HCT116 (cell line): ENCODE results near the gene OPRPN. TPM values are rescaled to one million over a fixed set of nuclear protein-coding genes. Genes with fewer than 3 reads are reported as not detected.

ENCODE experiments used
- ATAC-seq: fragments of 200-7000 bp; cut with Tn5 transposase; 2 replicates; pipeline ENCODE4 v1.9.1; 2020; ENCODE audit warnings: mild to moderate bottlenecking, moderate library complexity
- BruUV-seq: library from RNA; stranded (reverse); fragments of 400-500 nt; replicated peaks from 2 replicates; lab custom pipeline; 2021; lab: Mats Ljungman, UMichigan
- CTCF ChIA-PET: fragments of 300-600 bp; sonication (Branson Sonifier 250); formaldehyde crosslinking; loops from one replicate; lab custom pipeline; 2021; ENCODE audit warnings: antibody characterized with exemption; lab: Charles Lee
- POLR2A ChIA-PET: fragments of 300-600, 350-600 bp; sonication (Branson Sonifier 250); formaldehyde crosslinking; loops from one replicate; lab custom pipeline; 2021; ENCODE audit warnings: antibody characterized with exemption; lab: Charles Lee
- RAD21 ChIA-PET, 2 experiments: fragments of 300-600 bp; sonication (Branson Sonifier 250); formaldehyde crosslinking; loops; one replicate each; lab custom pipeline; 2023; ENCODE audit warnings: low total read pairs in 2 of 2; ENCODE audit not compliant: uncharacterized antibody in 2 of 2, unreplicated experiment in 2 of 2, low non-redundant PET in 1 of 2; lab: Charles Lee
- DNase-seq: peaks from one replicate; pipeline ENCODE4 v3.0.0-alpha.2; 2010; ENCODE audit warnings: low read depth, low spot score
- H2AFZ ChIP-seq: fragments of 200-600 bp; shearing (Covaris generic), sonication (generic); 2 replicates; pipeline ENCODE4 v1.6.1; 2017; ENCODE audit warnings: low read depth, mixed run types, mixed read lengths, antibody characterized with exemption, low read length; ENCODE audit not compliant: poor library complexity, severe bottlenecking
- H3K27ac ChIP-seq: 2 replicates; pipeline ENCODE4 v1.5.1; 2012; ENCODE audit warnings: low read depth, low read length
- H3K27me3 ChIP-seq: fragments of 200-600 bp; sonication (generic); 2 replicates; pipeline ENCODE4 v1.6.1; 2016; ENCODE audit warnings: mixed run types, low read length, mixed read lengths; ENCODE audit not compliant: insufficient read depth
- H3K36me3 ChIP-seq, 2 experiments: fragments of 200-500 bp in 1 of 2; fragments of 200-600 bp in 1 of 2; sonication (Bioruptor generic) in 1 of 2; sonication (generic) in 1 of 2; 2 replicates each; pipeline versions ENCODE4 v1.5.1 to v1.6.1; 2014 to 2016; ENCODE audit warnings: low read length in 2 of 2, inconsistent platforms in 1 of 2, mixed read lengths in 1 of 2, mixed run types in 1 of 2; ENCODE audit not compliant: insufficient read depth in 2 of 2, control insufficient read depth in 1 of 2
- H3K4me1 ChIP-seq, 2 experiments: fragments of 200-600 bp in 1 of 2; sonication (generic) in 1 of 2; 2 replicates each; pipeline versions ENCODE4 v1.5.1 to v1.6.1; 2012 to 2017; ENCODE audit warnings: low read length in 2 of 2, inconsistent platforms in 1 of 2, mild to moderate bottlenecking in 1 of 2, mixed read lengths in 1 of 2, mixed run types in 1 of 2, moderate library complexity in 1 of 2; ENCODE audit not compliant: insufficient read depth in 2 of 2, control insufficient read depth in 1 of 2
- H3K4me2 ChIP-seq: fragments of 200-600 bp; sonication (generic); 2 replicates; pipeline ENCODE4 v1.6.1; 2017; ENCODE audit warnings: mixed run types, low read length, mixed read lengths
- H3K4me3 ChIP-seq, 2 experiments: fragments of 200-600 bp in 1 of 2; sonication (generic) in 1 of 2; replicated peaks in 1 of 2; 2 replicates each; pipeline ENCODE4 v1.5.1; 2011 to 2016; ENCODE audit warnings: low read length in 2 of 2, control low read depth in 1 of 2, low read depth in 1 of 2, mild to moderate bottlenecking in 1 of 2, mixed read lengths in 1 of 2, mixed run types in 1 of 2
- H3K79me2 ChIP-seq: fragments of 200-600 bp; sonication (generic); 2 replicates; pipeline ENCODE4 v1.6.1; 2017; ENCODE audit warnings: mild to moderate bottlenecking, mixed run types, low read length, moderate library complexity, mixed read lengths; ENCODE audit not compliant: insufficient read depth
- H3K9ac ChIP-seq: fragments of 200-600 bp; sonication (generic); 2 replicates; pipeline ENCODE4 v1.6.1; 2016; ENCODE audit warnings: low read length, mixed read lengths
- H3K9me2 ChIP-seq: fragments of 200-600 bp; sonication (generic), shearing (Covaris generic); 2 replicates; pipeline ENCODE4 v1.6.1; 2017; ENCODE audit warnings: mixed run types, mild to moderate bottlenecking, moderate library complexity; ENCODE audit not compliant: insufficient read depth
- H3K9me3 ChIP-seq, 2 experiments: fragments of 200-500 bp in 1 of 2; fragments of 200-600 bp in 1 of 2; sonication (Bioruptor generic) in 1 of 2; sonication (generic) in 1 of 2; 2 replicates each; pipeline ENCODE4 v1.6.1; 2014 to 2017; ENCODE audit warnings: low read length in 2 of 2, mixed read lengths in 2 of 2, inconsistent platforms in 1 of 2, low read depth in 1 of 2, mild to moderate bottlenecking in 1 of 2, mixed run types in 1 of 2, moderate library complexity in 1 of 2; ENCODE audit not compliant: control insufficient read depth in 1 of 2, insufficient read depth in 1 of 2
- H4K20me1 ChIP-seq: fragments of 200-600 bp; sonication (generic), shearing (Covaris generic); 2 replicates; pipeline ENCODE4 v1.6.1; 2017; ENCODE audit warnings: mixed run types, mild to moderate bottlenecking, moderate library complexity; ENCODE audit not compliant: insufficient read depth
- CBX3 ChIP-seq: IDR thresholded peaks from 2 replicates; pipeline ENCODE4 v1.6.1; 2012; ENCODE audit warnings: low read depth
- CEBPB ChIP-seq: IDR thresholded peaks from 2 replicates; pipeline ENCODE4 v1.6.1; 2012; ENCODE audit warnings: low read depth
- EGR1 ChIP-seq: IDR thresholded peaks from 2 replicates; pipeline ENCODE4 v1.6.1; 2012; ENCODE audit warnings: low read depth
- ELF1 ChIP-seq: IDR thresholded peaks from 2 replicates; pipeline ENCODE4 v1.6.1; 2012; ENCODE audit warnings: low read depth, borderline replicate concordance
- FOSL1 ChIP-seq: IDR thresholded peaks from 2 replicates; pipeline ENCODE4 v1.6.1; 2012; ENCODE audit warnings: low read depth
- JUND ChIP-seq: IDR thresholded peaks from 2 replicates; pipeline ENCODE4 v1.6.1; 2012
- POLR2A ChIP-seq: IDR thresholded peaks from 2 replicates; pipeline ENCODE4 v1.7.0; 2011; ENCODE audit warnings: borderline replicate concordance; ENCODE audit not compliant: insufficient read depth, insufficient read length; ENCODE audit errors: extremely low read depth
- POLR2AphosphoS5 ChIP-seq: IDR thresholded peaks from 2 replicates; pipeline ENCODE4 v1.6.1; 2011; ENCODE audit warnings: mild to moderate bottlenecking, low read depth, low read length, moderate library complexity
- RAD21 ChIP-seq: IDR thresholded peaks from 2 replicates; pipeline ENCODE4 v1.6.1; 2012; ENCODE audit warnings: low read depth, mild to moderate bottlenecking
- SIN3A ChIP-seq: IDR thresholded peaks from 2 replicates; pipeline ENCODE4 v1.6.1; 2012; ENCODE audit warnings: low read depth
- ZFX ChIP-seq: fragments of 450-650 bp; IDR thresholded peaks from 2 replicates; pipeline ENCODE4 v1.6.1; 2017
- intact Hi-C: fragments of 100-400 bp; cut with micrococcal nuclease; formaldehyde crosslinking; loops from 2 replicates; pipeline ENCODE4 v1.10.0; 2022
- total RNA-seq: library from RNA; stranded (reverse); gene quantifications from one replicate; pipeline ENCODE4 v1.2.1, GENCODE V29; 2021; ENCODE audit not compliant: unreplicated experiment
- TF ChIP-seq, protein P1 (sequence below): IDR thresholded peaks from 2 replicates; pipeline ENCODE4 v1.6.1; 2012; ENCODE audit warnings: low read depth
- TF ChIP-seq, protein P2 (sequence below): IDR thresholded peaks from 2 replicates; pipeline ENCODE4 v1.6.1; 2012
- TF ChIP-seq, protein P3 (sequence below), 3 experiments: fragments of 200-600 bp in 1 of 3; sonication (generic) in 1 of 3; IDR thresholded peaks in 2 of 3; conservative IDR thresholded peaks in 1 of 3; 2 replicates each; pipeline ENCODE4 v1.5.1; 2012 to 2017; ENCODE audit warnings: low read depth in 2 of 3, low read length in 2 of 3, antibody characterized with exemption in 1 of 3, borderline replicate concordance in 1 of 3, control low read depth in 1 of 3, mild to moderate bottlenecking in 1 of 3, mixed read lengths in 1 of 3, mixed run types in 1 of 3, moderate library complexity in 1 of 3; ENCODE audit not compliant: insufficient read depth in 1 of 3
- TF ChIP-seq, protein P4 (sequence below): IDR thresholded peaks from 2 replicates; pipeline ENCODE4 v1.6.1; 2012

Gene OPRPN
- total RNA-seq, 1 experiment from 2014 or later, result not detected

DNA sequence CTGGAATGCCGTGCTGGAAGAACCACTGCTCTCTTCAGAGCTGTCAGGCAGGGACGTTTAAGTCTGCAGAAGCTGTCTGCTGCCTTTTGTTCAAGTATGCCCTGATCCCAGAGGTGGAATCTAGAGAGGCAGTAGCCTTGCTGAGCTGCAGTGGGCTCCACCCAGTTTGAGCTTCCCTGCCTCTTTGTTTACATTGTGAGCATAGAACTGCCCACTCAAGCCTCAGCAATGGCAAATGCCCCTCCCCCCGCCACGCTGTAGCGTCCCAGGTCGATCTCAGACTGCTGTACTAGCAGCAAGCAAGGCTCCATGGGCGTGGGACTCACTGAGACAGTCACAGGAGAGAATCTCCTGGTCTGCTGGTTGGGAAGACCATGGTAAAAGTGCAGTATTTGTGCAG lies 39.5 kb downstream of the OPRPN start:
- ATAC-seq (no peak), DNase-seq (no peak)
- H3K79me2 ChIP-seq, result no peaks in the 10 kb centered on the region
- no peak overlapping the region for H2AFZ ChIP-seq
- RAD21 ChIA-PET, result no interaction called here
- no peaks in the 10 kb centered on the region for H3K9me3 ChIP-seq
- no peak overlapping the region for H3K9ac ChIP-seq
- TF ChIP-seq EGR1 (no peak), ZFX (no peak), POLR2AphosphoS5 (no peak), FOSL1 (no peak), JUND (no peak), RAD21 (no peak), SIN3A (no peak), POLR2A (no peak), CEBPB (no peak), ELF1 (no peak), CBX3 (no peak)
- TF ChIP-seq, protein P1, sequence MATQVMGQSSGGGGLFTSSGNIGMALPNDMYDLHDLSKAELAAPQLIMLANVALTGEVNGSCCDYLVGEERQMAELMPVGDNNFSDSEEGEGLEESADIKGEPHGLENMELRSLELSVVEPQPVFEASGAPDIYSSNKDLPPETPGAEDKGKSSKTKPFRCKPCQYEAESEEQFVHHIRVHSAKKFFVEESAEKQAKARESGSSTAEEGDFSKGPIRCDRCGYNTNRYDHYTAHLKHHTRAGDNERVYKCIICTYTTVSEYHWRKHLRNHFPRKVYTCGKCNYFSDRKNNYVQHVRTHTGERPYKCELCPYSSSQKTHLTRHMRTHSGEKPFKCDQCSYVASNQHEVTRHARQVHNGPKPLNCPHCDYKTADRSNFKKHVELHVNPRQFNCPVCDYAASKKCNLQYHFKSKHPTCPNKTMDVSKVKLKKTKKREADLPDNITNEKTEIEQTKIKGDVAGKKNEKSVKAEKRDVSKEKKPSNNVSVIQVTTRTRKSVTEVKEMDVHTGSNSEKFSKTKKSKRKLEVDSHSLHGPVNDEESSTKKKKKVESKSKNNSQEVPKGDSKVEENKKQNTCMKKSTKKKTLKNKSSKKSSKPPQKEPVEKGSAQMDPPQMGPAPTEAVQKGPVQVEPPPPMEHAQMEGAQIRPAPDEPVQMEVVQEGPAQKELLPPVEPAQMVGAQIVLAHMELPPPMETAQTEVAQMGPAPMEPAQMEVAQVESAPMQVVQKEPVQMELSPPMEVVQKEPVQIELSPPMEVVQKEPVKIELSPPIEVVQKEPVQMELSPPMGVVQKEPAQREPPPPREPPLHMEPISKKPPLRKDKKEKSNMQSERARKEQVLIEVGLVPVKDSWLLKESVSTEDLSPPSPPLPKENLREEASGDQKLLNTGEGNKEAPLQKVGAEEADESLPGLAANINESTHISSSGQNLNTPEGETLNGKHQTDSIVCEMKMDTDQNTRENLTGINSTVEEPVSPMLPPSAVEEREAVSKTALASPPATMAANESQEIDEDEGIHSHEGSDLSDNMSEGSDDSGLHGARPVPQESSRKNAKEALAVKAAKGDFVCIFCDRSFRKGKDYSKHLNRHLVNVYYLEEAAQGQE, result no peak
- TF ChIP-seq, protein P2, sequence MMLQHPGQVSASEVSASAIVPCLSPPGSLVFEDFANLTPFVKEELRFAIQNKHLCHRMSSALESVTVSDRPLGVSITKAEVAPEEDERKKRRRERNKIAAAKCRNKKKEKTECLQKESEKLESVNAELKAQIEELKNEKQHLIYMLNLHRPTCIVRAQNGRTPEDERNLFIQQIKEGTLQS, result no peak
- TF ChIP-seq, protein P3, sequence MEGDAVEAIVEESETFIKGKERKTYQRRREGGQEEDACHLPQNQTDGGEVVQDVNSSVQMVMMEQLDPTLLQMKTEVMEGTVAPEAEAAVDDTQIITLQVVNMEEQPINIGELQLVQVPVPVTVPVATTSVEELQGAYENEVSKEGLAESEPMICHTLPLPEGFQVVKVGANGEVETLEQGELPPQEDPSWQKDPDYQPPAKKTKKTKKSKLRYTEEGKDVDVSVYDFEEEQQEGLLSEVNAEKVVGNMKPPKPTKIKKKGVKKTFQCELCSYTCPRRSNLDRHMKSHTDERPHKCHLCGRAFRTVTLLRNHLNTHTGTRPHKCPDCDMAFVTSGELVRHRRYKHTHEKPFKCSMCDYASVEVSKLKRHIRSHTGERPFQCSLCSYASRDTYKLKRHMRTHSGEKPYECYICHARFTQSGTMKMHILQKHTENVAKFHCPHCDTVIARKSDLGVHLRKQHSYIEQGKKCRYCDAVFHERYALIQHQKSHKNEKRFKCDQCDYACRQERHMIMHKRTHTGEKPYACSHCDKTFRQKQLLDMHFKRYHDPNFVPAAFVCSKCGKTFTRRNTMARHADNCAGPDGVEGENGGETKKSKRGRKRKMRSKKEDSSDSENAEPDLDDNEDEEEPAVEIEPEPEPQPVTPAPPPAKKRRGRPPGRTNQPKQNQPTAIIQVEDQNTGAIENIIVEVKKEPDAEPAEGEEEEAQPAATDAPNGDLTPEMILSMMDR (IDR thresholded peaks at IDR 0.05 in 2 of 3, conservative IDR thresholded peaks at IDR 0.05 in 1 of 3; ENCODE audit: borderline replicate concordance in 1 of 3, insufficient read depth in 1 of 3, low read depth in 2 of 3, low read length in 2 of 3), result no peak
- TF ChIP-seq, protein P4, sequence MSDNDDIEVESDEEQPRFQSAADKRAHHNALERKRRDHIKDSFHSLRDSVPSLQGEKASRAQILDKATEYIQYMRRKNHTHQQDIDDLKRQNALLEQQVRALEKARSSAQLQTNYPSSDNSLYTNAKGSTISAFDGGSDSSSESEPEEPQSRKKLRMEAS, result no peak
- TF ChIP-seq, all 23 proteins: peak for 0
- ChIA-PET POLR2A (no interaction called here), CTCF (no interaction called here)
- Histone ChIP-seq H3K4me3 (no peak overlapping the region), H4K20me1 (no peaks in the 10 kb centered on the region; the same call in 1 of the 2 replicates), H3K9me2 (0 out of 2 replicates have a peak, but pooled peaks cover 2% of the 10 kb centered on the region), H3K27me3 (no peaks in the 10 kb centered on the region), H3K4me1 (no peaks in the 10 kb centered on the region), H3K36me3 (no peaks in the 10 kb centered on the region), H3K4me2 (no peak overlapping the region), H3K27ac (no peak overlapping the region)
- no TSS peak for BruUV-seq
- intact Hi-C loops, result no loop called here
